Esophagus mucosa (tissue), 1 donor: Measurements from ENCODE around the gene FLOT2. TPM values are rescaled to one million over a fixed set of nuclear protein-coding genes. Genes with fewer than 3 reads are reported as not detected.
A peak's percentile ranks its signal among the peaks of the same experiment; 100 is the strongest.
"Not testable (repeated sequence)": the region's sequence is repeated elsewhere in the genome, so short reads cannot be mapped to it uniquely, and the experiment has no call there.

ENCODE experiments used
- ATAC-seq: fragments of 200-7000 bp; cut with Tn5 transposase; one replicate; pipeline ENCODE4 v1.9.1; 2020
- total RNA-seq: library from RNA; stranded (reverse); gene quantifications from one replicate; pipeline ENCODE4 v1.2.4, GENCODE V29; 2023
- donor health status: DM: yes; HTN: yes; CAD: no.

FLOT2 gene
- total RNA-seq, 1 donor from 2014 or later, result 111 TPM

DNA sequence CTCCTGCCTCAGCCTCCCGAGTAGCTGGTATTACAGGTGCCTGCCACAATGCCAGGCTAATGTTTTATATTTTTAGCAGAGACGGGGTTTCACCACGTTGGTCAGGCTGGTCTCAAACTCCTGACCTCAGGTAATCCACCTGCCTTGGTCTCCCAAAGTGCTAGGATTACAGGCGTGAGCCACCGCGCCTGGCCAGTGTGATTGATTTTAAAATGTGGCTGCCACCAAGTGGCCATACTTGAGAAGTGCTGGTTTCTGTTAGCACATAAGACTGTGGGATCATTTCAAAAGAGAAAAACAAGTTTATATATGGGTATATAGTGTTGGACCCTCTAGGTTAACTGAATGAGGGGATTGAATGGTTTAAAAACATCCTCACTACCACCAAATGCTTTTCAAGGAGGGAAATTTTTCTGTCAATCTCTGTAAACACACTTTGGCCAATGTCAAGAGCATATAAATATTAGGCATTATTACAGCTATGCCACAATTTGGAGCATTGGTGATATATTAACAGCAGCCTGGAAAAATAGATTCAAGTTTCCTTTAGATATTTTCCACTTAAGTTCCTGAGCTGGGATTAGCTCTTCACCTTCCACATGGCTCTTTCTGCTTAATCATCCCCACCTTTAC lies 18.9 kb upstream of the FLOT2 start:
- peak; percentile 31 for ATAC-seq

DNA sequence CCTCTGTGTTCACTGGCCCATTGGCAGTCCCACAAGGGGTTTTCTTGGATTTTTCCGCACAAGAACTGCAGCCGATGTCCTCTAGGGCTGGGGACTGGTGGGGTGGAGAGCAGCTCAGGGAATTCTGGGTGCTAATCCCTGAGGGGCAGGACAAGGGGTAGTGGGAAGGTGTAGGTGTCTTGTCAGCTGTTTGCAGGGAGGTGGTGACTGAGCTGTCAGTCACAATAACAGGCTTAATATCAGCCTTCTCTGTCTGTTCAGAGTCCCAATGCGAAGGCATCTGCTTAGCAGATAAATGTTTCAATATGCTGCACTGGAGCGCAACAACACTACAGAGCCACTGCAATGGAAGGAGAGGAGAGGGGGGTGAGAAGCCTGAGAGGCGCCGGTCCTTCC lies 15.4 kb upstream of the FLOT2 start:
- no peak for ATAC-seq

DNA sequence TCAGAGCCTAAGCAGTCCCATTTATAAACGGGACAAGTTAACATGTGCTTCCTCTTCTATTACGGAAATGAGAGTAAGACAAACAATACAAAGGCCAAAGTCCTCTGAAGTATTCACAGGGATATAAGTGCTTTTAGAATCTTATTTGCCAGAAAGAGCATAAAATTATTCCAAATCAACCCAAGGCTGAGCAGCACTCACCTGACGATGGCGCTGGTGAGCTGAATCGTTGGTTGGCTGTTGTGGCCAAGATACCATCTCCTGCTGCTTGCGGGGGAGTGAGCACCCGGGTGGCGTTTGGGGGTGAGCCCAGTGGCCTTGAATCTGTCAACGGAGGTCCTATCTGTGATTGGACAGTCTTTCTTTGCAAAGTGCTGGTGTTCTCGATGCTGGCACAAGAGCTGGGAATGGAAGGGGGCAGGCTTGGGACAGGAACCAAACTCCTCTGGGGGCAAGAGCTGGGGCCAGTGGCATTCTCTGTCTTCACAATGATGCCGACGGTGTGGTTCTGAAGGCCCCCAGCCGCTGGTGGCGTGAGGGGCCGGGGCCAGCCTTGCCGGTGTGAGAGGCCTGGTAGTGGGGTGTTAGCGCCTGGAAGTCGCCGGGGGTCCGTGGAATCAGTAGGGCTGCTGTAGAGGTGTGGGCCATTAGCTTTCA lies 14.9 kb upstream of the FLOT2 start:
- no peak for ATAC-seq

DNA sequence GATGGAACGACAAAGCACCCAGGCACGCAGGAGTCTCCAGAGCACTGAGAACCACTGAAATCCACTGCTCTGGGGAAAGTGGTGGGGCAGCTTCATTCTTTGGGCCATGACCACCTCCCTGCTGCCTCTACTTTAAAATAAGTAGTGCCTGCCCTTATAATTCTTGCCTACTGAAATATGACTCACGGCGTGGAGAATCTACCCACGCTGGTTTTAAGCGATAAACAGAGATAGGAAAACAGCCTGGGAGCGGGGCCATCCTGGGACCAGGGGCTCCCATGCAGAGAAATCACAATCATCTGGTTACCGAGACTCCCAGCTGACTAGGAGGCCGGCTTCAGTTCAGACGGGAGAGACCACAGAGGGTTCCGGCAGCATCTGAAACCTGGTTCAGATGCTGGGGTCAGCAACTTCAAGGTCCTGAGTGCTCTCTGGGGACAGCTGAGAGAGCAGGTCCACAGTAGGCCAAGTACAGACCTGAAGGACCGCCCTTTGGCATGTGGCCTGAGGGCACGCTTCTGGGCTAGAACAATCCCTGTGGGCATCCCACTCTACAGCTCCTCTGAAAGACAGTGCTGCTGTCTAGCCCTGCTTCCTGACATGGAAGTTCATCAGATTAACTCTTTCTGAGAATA lies 14.0 kb upstream of the FLOT2 start:
- ATAC-seq, result no peak

DNA sequence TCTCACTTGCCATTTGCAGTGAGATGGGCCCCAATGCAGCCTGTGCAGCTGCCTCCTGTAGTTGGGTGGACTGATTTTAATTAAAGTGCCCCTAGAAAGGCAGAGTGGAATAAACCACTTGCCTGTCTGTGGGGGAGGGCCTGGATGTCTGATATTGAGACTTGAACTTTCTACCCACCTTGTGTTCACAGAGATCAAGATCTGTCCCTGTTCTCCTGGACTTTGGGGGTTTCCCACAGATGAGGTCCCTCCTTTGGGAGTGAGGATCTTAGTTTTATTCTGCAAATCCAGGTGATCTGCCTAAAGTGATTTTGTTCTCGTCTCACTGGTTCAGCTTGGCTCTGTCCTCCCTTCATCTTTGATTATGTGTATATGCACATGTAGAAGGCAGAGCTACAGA lies 13.0 kb upstream of the FLOT2 start:
- ATAC-seq, result no peak

DNA sequence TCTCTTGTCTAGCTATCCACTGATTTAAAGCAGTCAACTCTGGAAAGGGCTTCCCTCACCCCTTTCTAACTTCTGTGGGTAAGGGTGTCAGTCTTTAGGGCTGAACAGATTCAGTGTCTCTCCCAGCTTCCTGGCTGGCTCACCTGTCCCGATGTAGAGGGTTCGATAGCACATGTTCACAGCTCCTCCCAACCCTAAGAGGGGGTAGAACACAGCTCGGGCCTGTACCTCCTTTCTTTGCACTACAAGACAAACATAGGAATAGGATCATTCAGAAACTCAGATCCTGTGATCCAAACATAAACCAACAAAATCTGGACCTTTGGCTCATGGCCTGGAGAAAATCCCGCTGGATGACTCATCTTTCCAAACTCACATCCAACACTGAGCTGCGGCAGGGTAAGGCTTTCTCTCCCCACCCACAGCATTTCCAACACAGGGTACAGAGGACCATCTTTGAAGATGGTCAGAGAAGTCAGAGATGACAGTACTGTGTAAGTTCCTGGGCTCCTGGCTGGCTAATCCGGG lies 11.2 kb upstream of the FLOT2 start:
- no peak for ATAC-seq

DNA sequence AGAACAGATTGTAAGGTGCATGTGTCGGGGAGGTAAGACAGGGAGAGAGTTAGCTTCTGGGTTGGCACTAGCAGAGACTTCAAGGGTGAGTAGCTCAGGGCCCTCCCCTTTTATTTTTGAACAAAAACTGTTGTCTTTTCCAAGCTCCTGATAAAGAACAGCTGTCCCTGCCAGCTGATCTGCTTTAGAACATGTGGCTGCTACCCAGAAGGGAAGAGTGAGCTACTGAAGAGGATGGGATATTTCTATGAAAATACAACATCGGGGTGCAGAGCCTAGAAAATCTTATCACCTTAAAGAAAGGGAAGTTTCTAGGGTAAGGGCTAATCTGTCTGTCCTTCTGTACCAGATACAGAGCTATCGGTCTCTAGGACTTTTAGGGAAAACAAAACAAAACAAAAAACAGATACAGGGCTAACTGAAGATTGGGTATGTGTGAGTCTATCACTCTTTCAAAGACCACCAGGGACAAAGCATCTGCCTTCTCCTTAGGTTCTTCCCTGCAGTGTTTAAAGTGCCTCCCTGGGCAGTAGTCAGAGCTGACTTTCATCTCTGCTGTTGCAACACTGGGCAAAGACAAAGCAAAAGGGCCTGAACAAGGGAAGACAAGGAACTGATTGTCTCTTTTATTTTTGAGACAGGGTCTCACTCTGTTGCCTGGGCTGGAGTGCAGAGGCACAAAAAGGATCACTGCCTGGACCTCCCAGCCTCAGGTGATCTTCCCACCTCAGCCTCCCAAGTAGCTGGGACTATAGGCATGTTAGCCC lies 10.4 kb upstream of the FLOT2 start:
- ATAC-seq, result no peak

DNA sequence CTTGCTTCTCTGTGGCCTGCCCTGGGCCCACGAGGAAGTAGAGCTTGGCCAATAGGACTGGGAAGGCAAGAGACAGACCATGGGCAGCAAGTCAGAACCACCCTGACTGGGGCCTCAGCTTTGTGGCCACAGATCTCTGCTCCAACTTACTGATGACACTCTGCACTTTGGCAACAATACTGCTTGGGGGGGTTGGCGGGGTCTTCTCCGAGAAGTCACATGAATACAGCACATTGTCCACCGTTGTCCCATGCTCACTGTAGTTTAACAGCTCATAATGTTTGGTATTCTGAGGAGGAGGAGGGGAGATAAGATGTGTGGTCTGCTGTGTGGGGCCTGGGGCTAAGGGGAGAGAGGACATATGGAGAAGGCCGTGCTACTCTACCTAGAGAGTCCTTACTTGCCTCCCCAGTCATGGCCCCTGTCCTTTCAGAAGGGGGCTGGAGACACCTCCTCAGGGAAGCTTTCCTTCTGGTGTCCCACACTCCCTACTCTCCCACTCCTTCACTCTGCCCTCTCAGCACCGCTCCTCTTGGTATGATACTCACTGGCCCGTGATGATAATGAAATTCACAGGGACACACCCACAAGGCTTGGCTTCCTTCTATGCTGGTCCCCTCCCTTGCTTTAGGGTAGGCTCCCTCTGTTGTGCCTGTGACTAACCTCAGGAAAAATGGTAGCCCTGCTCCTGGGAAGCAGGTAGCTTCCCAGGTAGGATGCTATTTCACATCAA lies 9.3 kb upstream of the FLOT2 start:
- ATAC-seq, result peak; percentile 44

DNA sequence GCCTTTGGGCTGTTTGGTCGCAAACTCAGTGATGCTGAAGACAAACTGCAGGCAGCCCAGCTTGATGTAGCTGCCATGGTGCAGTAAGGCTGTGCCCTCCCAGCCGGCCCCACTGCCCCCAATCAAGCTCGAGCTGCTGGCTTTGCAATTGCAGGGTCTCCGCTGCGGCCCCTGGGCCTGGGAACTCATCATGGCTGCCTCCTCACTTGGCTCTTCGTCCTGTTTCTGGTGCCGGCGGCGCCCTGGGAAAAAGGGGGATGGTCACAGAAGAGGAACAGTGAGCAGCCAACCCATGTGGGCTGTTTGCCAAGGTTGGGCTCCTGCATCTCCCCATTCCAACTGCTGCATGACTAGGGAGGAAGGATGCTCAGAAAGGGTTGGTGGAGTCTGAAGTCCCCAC lies 8.7 kb upstream of the FLOT2 start:
- ATAC-seq, result no peak

DNA sequence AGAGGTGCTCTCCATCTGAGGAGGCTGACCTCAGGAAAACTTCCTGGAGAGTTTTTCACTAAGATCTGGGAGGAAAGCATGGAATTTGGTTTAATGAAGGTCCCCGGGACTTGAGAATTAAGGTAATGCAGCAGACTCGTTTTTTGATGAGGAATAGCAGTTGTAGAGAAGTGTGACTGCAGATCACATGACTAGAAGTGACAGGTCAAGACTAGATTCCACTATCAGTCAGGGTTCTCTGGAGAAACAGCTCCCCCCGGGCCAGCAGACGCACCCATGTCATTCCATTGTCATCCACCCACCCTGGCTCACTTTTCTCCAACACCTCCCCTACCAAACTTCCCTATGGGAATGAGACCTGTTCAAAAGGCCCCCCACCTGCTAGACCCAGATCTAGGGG lies 7.3 kb upstream of the FLOT2 start:
- ATAC-seq, result no peak

DNA sequence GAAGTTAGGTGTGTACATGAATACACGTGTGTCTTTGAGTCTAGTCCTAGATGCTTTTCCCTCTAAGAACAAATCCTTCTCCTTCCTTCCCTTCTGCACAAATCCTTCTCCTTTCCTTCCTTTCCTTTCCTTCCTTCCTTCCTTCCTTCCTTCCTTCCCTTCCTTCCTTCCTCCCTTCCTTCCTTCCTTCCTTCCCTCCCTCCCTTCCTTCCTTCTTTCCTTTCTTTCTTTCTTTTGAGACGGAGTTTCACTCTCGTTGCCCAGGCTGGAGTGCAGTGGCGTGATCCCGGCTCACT lies 6.0 kb upstream of the FLOT2 start:
- ATAC-seq, result not testable (repeated sequence)

DNA sequence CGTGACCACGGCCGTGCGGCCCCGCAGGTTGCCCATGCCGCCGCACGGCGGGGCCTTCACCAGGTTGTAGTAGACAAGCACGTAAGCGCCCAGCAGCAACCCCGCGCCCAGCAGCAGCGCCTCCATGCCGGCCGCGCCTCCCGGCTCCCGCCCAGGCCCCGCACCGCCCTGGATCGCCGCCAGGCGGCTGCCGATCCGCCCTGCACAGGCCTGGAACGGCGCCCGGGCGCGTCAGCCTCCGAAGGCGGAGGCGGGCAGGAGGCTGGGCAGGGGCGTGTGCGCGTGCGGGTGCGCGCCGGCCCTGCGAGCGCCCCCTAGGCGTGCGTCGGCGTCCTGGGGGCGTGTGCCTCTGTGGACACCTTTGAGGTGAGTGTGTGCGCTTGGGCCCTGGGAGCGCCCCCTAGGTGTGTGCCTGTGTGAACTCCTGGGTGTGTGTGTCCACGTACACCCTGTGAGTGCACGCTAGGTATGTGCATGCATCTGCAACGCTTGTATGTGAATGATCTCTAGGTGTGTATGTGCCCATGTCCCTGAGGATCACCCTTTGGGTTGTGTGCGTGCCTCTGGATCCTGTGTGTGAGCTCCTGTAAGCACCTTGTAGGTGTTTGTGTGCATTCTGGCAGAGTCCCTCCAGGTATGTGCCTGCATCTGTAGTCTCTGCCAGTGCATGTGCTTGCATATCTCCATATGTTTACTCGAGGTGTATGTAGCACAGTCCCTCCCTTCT lies 5.4 kb upstream of the FLOT2 start, which contains the start of gene DHRS13:
TSS of gene DHRS13 (minus strand) at position 261 of the 727 bp plus-strand sequence. CDS start at position 126, 135 bp downstream.
- peak; percentile 93 for ATAC-seq

DNA sequence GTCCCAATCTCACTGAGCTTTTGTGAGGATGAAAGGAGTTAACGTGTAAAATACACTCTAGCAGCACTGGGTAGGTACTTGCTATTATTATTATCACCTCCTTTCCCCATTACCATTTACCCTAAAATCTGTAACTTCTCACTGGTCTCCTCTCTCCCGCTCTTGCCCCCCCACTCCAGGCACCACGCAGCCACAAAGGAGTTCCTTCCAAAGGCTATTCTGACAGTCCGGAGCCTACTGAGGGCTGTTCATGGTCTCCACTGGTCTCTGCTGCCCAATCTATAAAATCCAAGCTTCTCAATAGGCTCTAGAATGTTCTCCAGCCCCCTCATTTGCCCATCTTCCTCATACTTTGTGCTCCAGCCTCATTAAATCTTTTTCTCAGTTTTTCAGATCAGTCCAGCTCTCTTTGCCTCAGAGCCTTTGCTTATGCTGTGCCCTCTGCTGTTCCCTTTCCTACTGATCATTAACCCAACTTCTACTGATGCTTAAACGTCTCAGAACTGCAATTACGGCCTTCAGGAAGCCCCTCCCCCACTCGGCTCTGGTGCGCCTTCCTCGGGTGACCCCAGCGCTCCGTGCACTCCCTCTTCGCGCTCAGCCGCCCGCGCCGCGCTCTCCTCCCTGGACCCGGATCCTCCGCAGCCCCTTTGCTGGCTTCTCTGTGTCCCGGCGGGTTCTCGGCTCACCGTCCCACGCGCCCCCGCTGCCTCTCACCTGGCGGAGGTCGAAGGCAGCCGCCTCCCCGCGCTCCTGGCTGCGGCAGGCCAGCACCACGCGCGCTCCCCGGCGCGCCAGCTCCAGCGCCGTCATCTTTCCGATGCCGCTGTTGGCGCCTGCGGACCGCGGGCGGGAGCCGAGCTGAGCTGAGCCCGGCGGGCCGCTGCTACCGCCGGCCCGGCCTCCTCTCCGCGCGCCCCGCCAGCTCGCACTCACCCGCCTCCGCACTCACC lies 4.6 kb upstream of the FLOT2 start:
- ATAC-seq, result peak; percentile 34

DNA sequence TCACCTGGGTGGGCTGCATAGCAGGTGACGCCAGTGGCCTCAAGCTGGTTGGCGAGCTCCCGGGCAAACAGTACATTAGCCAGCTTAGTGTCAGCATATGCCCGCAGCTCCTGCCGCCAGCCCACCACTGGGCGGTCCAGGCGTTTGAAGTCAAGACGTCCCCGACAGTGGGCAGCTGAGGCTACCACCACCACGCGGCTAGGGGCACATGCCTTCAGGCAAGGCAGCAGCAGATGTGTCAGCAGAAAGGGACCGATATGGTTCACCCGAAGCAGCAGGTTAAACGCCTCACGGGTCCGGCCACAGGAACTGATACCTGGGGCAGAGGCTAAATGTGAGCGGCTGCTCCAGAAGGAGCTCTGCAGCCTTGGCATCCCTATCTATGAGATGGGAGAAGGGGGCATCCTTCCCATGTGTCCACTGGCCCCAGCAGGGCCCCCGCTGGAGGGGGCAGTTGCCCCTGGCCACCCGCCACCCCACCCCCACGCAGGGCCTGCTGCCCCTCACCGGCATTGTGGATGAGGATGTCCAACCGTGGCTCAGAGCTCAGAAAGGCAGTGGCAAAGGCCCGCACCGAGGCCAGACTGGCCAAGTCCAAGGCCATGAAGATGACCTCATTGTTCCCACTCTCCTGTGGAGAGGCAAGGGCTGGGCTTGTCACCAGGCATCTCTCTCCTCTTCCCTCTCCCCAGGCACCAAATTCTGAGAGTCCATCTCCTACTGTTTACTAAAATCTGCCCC lies 3.6 kb upstream of the FLOT2 start:
- no peak for ATAC-seq

DNA sequence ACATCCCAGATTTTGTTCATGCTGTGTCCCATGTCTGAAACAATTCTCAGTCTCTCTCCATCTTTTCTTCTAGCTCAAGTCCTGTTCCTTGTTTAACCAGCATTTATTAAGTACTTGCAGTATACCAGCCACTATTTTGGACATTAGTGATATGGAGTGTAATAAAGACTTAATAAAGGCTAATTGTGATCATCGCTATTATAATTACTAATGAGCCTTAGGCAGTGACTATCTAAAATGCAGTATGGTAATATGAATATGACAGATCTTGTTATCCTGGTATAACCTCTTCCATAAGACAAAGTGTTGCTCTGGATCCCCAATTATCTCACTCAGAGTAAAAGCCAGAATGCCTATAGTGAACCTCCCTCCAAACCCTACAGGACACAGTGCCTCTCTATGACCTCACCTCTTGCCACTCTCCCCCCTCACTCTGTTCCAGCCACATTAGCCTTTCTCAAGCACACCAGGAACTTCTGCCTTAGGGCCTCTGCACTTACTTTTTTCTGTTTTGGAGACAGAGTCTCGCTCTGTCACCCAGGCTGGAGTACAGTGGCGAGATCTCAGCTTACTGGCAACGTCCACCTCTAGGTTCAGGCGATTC lies 1.8 kb upstream of the FLOT2 start:
- ATAC-seq, result no peak

DNA sequence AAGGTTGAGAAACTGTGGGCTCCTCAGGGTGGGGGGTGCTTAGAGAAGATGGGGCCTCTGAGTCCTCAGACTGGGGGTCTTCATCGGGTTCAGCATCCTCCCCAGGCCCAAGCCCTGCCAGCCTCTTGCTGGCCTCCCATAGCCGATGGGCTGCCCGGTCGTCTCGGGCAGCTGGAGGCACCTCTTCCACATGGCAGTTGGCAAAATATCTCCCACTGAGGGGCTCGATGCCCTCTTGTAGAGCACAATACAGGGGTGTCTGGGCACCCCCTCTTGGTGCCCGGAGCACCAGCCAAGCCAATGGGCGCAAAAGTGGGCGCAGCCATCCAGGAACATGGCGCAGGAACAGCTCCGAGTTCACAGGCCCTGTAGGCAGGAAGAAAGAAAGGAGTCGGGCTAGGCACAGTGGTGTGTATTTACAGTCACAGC lies 1.0 kb upstream of the FLOT2 start:
- ATAC-seq, result no peak

DNA sequence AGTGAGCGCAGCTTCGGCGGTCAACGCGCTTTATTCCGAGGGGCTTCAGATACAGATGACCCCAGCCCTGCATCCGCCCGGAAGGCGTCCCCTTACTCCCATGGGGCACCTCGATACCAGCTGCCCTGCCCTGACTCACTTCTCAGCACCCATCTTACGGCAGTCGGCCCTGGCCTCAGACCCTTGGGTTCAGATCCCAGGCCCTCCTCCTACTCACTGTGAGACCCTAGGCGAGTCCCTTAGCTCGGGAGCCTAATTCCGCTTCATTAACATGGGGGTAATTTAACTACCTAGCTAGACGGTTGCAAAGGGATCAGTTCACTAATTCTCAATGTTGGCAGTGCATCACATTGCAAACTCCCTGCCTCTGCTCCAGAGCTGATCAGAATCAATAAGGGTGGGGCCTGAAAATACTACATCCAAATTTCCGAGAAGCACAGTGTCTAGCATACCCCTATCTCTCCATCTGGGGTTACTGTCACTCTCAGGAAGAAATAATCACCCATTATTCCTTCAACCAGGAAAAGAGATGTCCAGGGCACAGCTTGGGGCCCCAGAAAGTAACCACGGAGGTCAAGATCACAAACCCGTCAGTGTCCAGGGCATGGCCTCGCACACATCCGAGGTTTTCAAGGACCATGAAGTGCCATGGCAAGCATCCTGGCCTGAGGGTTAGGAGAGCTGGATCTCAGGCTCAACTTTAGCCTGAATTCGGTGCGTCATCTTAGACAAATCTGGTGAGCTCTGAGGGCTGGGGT lies 415 bp upstream of the FLOT2 start:
- peak; percentile 2 for ATAC-seq

DNA sequence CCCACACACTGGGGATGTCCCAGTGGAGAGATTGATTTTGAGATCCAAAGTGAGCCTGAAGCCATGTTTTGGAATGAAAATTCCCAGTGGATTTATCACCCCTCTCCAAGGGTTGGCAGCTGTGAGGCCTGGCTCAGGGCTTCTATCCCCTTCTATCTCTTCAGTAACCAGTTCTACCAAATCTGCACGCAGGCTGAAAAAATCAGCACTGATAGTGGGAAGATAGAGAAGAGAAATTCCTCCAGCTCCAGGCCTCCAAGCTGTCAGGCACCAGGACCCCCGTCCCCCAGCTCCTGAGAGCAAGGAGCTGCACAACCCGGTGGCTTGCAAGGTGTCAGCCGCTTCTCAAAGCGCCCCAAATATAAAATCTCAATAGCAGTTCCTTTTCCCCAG lies 1.0 kb downstream of the FLOT2 start:
- no peak for ATAC-seq
